A549 treated with DMSO at 1 μM for 4 hours (cell line): ENCODE results near the gene FHIT. TPM values are rescaled to one million over a fixed set of nuclear protein-coding genes. Genes with fewer than 3 reads are reported as not detected.

Source experiments
- total RNA-seq: library from RNA; stranded (reverse); fragments of 200-300 nt; extraction: Qiagen RNA extraction; gene quantifications from 5 replicates; pipeline ENCODE4 v1.2.3, GENCODE V29; 2022; ENCODE audit warnings: low read depth

FHIT gene
- 0.48 to 1.0 TPM (median 0.78 TPM) in 5 replicates for total RNA-seq

GRCh38 chr3:61251174-61251972, at the start of gene FHIT:
FHIT (minus strand) TSS chr3:61251452.

